GM12873 (cell line): ENCODE data around the gene OCSTAMP.

Experiments
- CTCF ChIP-seq: IDR thresholded peaks from 2 replicates; pipeline ENCODE4 v1.5.1; 2012; ENCODE audit warnings: low read depth, mild to moderate bottlenecking, moderate library complexity, low read length, control low read depth; ENCODE audit not compliant: insufficient read depth; ENCODE audit errors: missing control alignments

OCSTAMP gene

GRCh38 chr20:46580613-46581205 lies 30.3 kb upstream of the OCSTAMP start:
- TF ChIP-seq CTCF = no peak

- no peak for TF ChIP-seq CTCF
Measured at GRCh38 chr20:46578745-46579144, 28.3 kb upstream of the OCSTAMP start.

GRCh38 chr20:46576774-46577395 lies 26.4 kb upstream of the OCSTAMP start:
- TF ChIP-seq CTCF = no peak

GRCh38 chr20:46575937-46576461 lies 25.5 kb upstream of the OCSTAMP start:
- TF ChIP-seq CTCF = no peak

- no peak for TF ChIP-seq CTCF
Measured at GRCh38 chr20:46575394-46575793, 24.9 kb upstream of the OCSTAMP start.

- no peak for TF ChIP-seq CTCF
Measured at GRCh38 chr20:46573788-46574584, 23.5 kb upstream of the OCSTAMP start.

GRCh38 chr20:46573234-46573633 lies 22.8 kb upstream of the OCSTAMP start:
- no peak for TF ChIP-seq CTCF
